Measurements from ENCODE around the gene CTIF. TPM values are rescaled to one million over a fixed set of nuclear protein-coding genes. Genes with fewer than 3 reads are reported as not detected.
A peak's percentile ranks its signal among the peaks of the same experiment; 100 is the strongest.

CTIF gene
- total RNA-seq, 6 experiments from 2014 or later: 77.6 to 100 (median 79.2) TPM

DNA sequence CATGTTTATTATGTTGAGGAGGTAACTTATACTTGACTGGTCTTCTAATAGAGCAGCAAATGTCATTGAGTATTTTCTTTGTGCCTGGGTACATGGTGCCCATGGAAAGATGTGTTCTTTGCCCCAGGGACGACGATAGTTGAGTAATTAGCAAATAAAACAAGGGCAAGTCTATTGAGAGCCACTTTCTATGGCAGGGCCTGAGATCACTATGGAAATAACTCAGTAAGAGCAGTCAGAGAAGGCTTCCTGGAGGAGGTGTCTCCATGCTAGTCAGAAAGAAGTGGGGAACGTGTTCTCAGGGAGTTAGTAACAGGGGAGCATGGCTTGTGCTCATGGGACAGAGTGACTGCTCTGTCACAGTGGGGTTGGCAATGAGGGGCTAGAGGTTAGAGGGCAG lies 28.6 kb downstream of the CTIF start:
- Mint-ChIP-seq H3K4me3 (no peak overlapping the region), H3K4me1 (ENCODE audit: low read depth) (peaks cover 75% of the 10 kb centered on the region), H3K27ac (peak overlapping the region; percentile 89), H3K9me3 (no peaks in the 10 kb centered on the region), H3K27me3 (ENCODE audit: insufficient read depth) (peaks cover 3% of the 10 kb centered on the region), H3K36me3 (ENCODE audit: low read depth) (peaks cover 50% of the 10 kb centered on the region; the same call in 1 of the 2 replicates)
- TF ChIP-seq, protein P1, sequence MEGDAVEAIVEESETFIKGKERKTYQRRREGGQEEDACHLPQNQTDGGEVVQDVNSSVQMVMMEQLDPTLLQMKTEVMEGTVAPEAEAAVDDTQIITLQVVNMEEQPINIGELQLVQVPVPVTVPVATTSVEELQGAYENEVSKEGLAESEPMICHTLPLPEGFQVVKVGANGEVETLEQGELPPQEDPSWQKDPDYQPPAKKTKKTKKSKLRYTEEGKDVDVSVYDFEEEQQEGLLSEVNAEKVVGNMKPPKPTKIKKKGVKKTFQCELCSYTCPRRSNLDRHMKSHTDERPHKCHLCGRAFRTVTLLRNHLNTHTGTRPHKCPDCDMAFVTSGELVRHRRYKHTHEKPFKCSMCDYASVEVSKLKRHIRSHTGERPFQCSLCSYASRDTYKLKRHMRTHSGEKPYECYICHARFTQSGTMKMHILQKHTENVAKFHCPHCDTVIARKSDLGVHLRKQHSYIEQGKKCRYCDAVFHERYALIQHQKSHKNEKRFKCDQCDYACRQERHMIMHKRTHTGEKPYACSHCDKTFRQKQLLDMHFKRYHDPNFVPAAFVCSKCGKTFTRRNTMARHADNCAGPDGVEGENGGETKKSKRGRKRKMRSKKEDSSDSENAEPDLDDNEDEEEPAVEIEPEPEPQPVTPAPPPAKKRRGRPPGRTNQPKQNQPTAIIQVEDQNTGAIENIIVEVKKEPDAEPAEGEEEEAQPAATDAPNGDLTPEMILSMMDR (IDR thresholded peaks at IDR 0.05): no peak
- no peak for DNase-seq

DNA sequence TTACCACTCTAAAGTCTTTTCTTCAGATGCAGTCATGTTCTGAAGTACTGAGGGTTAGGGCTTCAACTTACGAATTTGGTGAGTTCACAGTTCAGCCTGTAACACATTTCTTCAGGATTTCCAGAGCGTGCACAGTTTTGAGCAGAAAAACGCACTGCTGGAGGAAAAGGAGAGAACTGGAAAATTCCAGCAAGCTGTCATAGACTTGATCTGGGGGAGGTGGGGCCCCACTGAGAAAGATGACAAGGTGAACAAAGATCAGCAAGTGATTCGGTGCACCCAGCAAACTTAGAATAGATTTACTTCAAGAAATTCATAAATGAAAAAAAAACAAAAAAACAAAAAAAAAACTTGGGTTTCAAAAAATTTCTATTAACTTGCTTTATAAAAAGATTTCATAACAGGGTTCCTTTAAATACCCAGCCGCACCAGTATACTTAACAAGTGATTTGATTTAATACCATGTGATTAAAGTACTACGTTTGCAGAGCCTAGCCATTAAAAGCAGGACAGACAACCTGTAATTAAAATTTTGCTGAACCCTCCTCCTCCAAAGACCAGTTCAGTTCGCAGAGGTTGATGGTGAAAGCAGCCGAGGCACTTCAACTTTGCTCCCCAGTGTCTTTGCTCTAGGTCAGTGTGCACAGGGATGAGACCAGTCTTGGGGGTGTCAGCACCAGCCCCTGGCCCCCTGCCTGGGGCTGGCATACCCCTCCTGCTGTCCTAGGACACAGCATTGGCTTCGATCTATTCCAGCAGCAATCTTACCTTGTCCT lies 30.5 kb downstream of the CTIF start:
- H3K4me1 Mint-ChIP-seq (ENCODE audit: low read depth): peaks cover 66% of the 10 kb centered on the region
- H3K9me3 Mint-ChIP-seq: no peaks in the 10 kb centered on the region
- TF ChIP-seq, protein P1 (IDR thresholded peaks at IDR 0.05): no peak
- H3K36me3 Mint-ChIP-seq (ENCODE audit: low read depth): peaks cover 57% of the 10 kb centered on the region; the same call in 1 of the 2 replicates
- no peak overlapping the region for H3K4me3 Mint-ChIP-seq
- H3K27ac Mint-ChIP-seq: no peak overlapping the region
- no peak for DNase-seq
- H3K27me3 Mint-ChIP-seq (ENCODE audit: insufficient read depth): peaks cover 4% of the 10 kb centered on the region

DNA sequence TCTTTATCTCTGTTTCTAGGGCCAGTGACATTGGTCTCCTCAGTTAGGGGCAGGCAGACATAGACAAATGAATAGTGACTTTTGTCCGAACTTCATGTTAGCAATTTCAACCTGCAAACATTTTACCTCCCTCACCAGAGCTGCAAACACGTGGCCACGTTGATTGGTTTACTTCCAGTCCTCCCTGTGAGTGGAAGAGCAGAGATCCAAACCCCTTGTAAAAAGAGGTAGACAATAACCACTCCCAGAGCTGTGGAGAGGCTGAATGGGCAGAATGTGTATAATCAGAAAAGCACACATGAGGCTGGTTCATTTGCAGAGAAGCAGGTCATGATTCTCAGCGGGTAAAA lies 31.1 kb downstream of the CTIF start:
- peaks cover 4% of the 10 kb centered on the region for H3K27me3 Mint-ChIP-seq (ENCODE audit: insufficient read depth)
- DNase-seq: no peak
- H3K27ac Mint-ChIP-seq: no peak overlapping the region
- H3K4me3 Mint-ChIP-seq: no peak overlapping the region
- peaks cover 60% of the 10 kb centered on the region; the same call in 1 of the 2 replicates for H3K36me3 Mint-ChIP-seq (ENCODE audit: low read depth)
- no peaks in the 10 kb centered on the region for H3K9me3 Mint-ChIP-seq
- TF ChIP-seq, protein P1 (IDR thresholded peaks at IDR 0.05): no peak
- peaks cover 61% of the 10 kb centered on the region for H3K4me1 Mint-ChIP-seq (ENCODE audit: low read depth)

DNA sequence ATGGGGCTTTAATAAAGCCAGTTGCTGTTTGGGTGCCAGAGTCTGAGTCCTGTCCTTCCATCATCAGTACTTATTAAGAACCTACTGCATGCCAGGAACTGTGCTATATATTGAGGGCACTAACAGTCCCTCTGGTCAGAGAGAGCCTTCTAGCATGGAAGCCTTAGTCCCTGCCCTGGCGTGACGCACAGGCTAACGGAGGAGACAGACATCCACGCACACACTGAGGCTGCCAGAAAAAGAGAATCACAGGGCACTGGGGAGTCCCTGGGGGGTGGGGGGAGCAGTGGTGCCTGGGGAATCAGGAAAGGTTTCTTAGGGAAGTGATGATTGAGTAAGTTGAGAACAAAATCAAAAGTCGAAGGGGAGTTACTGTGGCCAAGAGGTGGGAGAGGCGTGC lies 31.5 kb downstream of the CTIF start:
- Mint-ChIP-seq H3K27ac (no peak overlapping the region), H3K4me3 (no peak overlapping the region), H3K4me1 (ENCODE audit: low read depth) (peaks cover 57% of the 10 kb centered on the region), H3K9me3 (no peaks in the 10 kb centered on the region), H3K27me3 (ENCODE audit: insufficient read depth) (peaks cover 4% of the 10 kb centered on the region), H3K36me3 (ENCODE audit: low read depth) (peaks cover 55% of the 10 kb centered on the region; the same call in 1 of the 2 replicates)
- TF ChIP-seq, protein P1 (IDR thresholded peaks at IDR 0.05): no peak
- DNase-seq: no peak

DNA sequence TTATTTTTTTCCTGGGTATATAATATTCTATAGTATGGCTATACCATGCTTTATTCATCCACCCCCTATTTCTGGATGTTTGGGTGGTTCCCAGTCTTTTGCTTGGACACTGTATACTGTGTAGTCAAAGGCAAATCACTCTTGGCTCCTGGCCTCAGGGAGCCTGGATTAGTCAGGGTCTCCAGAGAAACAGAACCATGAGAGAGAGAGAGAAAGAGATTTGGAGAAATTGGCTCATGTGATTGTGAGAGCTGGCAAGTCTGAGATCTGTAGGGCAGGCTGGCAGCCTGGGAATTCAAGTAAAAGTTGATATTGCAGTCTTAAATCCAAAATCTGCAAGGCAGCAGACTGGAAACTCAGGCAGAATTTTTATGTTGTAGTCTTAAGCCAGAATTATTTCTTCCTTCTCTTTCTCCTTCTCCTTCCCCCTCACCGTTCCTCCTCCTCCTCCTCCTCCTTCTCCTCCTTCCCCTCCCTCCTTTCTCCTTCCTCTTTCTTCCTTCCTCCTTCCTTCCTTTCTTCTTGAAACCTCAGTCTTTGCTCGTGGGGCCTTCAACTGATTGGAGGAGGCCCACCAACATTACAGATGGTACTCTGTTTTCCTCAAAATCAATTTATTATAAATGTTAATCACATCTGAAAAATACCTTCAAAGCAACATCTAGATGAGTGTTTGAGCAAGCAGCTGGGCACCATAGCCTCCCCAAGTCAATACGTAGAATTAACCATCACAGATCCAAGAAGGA lies 33.0 kb downstream of the CTIF start:
- peaks cover 4% of the 10 kb centered on the region for H3K27me3 Mint-ChIP-seq (ENCODE audit: insufficient read depth)
- H3K27ac Mint-ChIP-seq: peak overlapping the region; percentile 18; the same call in 1 of the 2 replicates
- no peaks in the 10 kb centered on the region for H3K9me3 Mint-ChIP-seq
- H3K4me3 Mint-ChIP-seq: no peak overlapping the region
- DNase-seq: no peak
- H3K36me3 Mint-ChIP-seq (ENCODE audit: low read depth): peaks cover 53% of the 10 kb centered on the region; the same call in 1 of the 2 replicates
- H3K4me1 Mint-ChIP-seq (ENCODE audit: low read depth): peaks cover 42% of the 10 kb centered on the region
- TF ChIP-seq, protein P1 (IDR thresholded peaks at IDR 0.05): no peak
